Spleen (tissue), 11 donors: ENCODE measurements around the gene PGS1. TPM values are rescaled to one million over a fixed set of nuclear protein-coding genes. Genes with fewer than 3 reads are reported as not detected.

Source experiments
- DNase-seq: peaks from one replicate; pipeline ENCODE4 v3.0.0-alpha.2; 2020
- H3K27ac ChIP-seq, 8 donors: fragments of 200-600 bp; sonication (generic) in 7 of 8; 1 replicate in 4 of 8; 2 replicates in 4 of 8; pipeline versions ENCODE4 v1.5.0 to v1.8.0; 2016 to 2021; ENCODE audit warnings: inconsistent platforms in 4 of 8, mild to moderate bottlenecking in 4 of 8, moderate library complexity in 1 of 8
- H3K27me3 ChIP-seq, 7 donors: fragments of 200-600 bp; sonication (generic) in 6 of 7; replicated peaks in 1 of 7; 1 replicate in 4 of 7; 2 replicates in 3 of 7; pipeline versions ENCODE4 v1.5.0 to v1.8.0; 2016 to 2021; ENCODE audit warnings: inconsistent platforms in 3 of 7, mild to moderate bottlenecking in 1 of 7
- H3K36me3 ChIP-seq, 6 donors: fragments of 200-600 bp; sonication (generic) in 5 of 6; 1 replicate in 4 of 6; 2 replicates in 2 of 6; pipeline versions ENCODE4 v1.5.0 to v1.8.0; 2016 to 2021; ENCODE audit warnings: inconsistent platforms in 2 of 6
- H3K4me1 ChIP-seq, 6 donors: fragments of 200-600 bp; sonication (generic) in 5 of 6; 1 replicate in 3 of 6; 2 replicates in 3 of 6; pipeline versions ENCODE4 v1.5.0 to v1.8.0; 2016 to 2021; ENCODE audit warnings: inconsistent platforms in 3 of 6
- H3K4me3 ChIP-seq, 8 donors: fragments of 200-600 bp; sonication (generic) in 7 of 8; 1 replicate in 4 of 8; 2 replicates in 4 of 8; pipeline versions ENCODE4 v1.5.0 to v1.8.0; 2016 to 2021; ENCODE audit warnings: inconsistent platforms in 4 of 8, mild to moderate bottlenecking in 4 of 8, moderate library complexity in 2 of 8
- H3K9me3 ChIP-seq, 8 donors: fragments of 200-600 bp; sonication (generic) in 7 of 8; 1 replicate in 4 of 8; 2 replicates in 4 of 8; pipeline versions ENCODE4 v1.5.0 to v1.8.0; 2016 to 2021; ENCODE audit warnings: inconsistent platforms in 4 of 8
- POLR2A ChIP-seq, 3 donors: fragments of 450-650 bp; IDR thresholded peaks; one replicate each; pipeline ENCODE4 v1.5.1; 2017; ENCODE audit warnings: antibody characterized with exemption in 3 of 3, mild to moderate bottlenecking in 1 of 3
- POLR2AphosphoS5 ChIP-seq, 3 donors: sonication (generic); formaldehyde crosslinking; IDR thresholded peaks; one replicate each; pipeline ENCODE4 v1.5.1; 2017; ENCODE audit warnings: antibody characterized with exemption in 3 of 3
- WGBS, 5 donors: extraction: QIAGEN DNeasy Blood & Tissue Kit in 3 of 5; methylation state at CpG; one replicate each; pipeline versions ENCODE4 v1.1.5 to v1.1.7; 2013 to 2018; 5-methylcytosine and 5-hydroxymethylcytosine counted together
- intact Hi-C: fragments of 100-400 bp; cut with DNase I; formaldehyde crosslinking; loops from one replicate; pipeline ENCODE4 v1.15.0; 2023; ENCODE audit warnings: low total_unique reads
- polyA plus RNA-seq, 3 donors: library from polyadenylated mRNA; stranded (reverse); fragments of 200-250 nt; gene quantifications; one replicate each; pipeline ENCODE4 v1.2.1, GENCODE V29; 2013
- total RNA-seq, 7 donors: library from RNA; depleted of rRNA in 3 of 7; stranded (reverse); fragments of >200 nt in 3 of 7; fragmentation: NEBNext Ultra II Directional in 4 of 7; extraction: Animal tissue kit (Norgen Biotek cat#: 25700) in 4 of 7; gene quantifications; one replicate each; pipeline versions ENCODE4 v1.1.0 to v1.2.1, GENCODE V29; 2016 to 2021
- TF ChIP-seq, protein P1 (sequence below), 11 experiments: fragments of 200-600 bp in 7 of 11; fragments of 450-650 bp in 4 of 11; sonication (generic) in 4 of 11; IDR thresholded peaks in 8 of 11; conservative IDR thresholded peaks in 3 of 11; 1 replicate in 7 of 11; 2 replicates in 4 of 11; pipeline versions ENCODE4 v1.4.0 to v1.8.0; 2016 to 2021; ENCODE audit warnings: antibody characterized with exemption in 11 of 11, inconsistent platforms in 4 of 11, mild to moderate bottlenecking in 1 of 11
- donor health status: healthy with polysubstance abuse.
- donor health status: DM: no; HTN: no; CAD: no; lungs with moderate emphysema.
- donor health status: DM: no; HTN: no; CAD: no.
- donor health status: Bipolar disorder and iron deficiency.
- donor health status: healthy.
- donor health status: DM: no; HTN: no; CAD: no.
- donor health status: DM: yes; HTN: yes; CAD: no.

Gene PGS1
- total and polyA plus RNA-seq, 10 donors, result 20.0 to 217 (median 109) TPM

DNA sequence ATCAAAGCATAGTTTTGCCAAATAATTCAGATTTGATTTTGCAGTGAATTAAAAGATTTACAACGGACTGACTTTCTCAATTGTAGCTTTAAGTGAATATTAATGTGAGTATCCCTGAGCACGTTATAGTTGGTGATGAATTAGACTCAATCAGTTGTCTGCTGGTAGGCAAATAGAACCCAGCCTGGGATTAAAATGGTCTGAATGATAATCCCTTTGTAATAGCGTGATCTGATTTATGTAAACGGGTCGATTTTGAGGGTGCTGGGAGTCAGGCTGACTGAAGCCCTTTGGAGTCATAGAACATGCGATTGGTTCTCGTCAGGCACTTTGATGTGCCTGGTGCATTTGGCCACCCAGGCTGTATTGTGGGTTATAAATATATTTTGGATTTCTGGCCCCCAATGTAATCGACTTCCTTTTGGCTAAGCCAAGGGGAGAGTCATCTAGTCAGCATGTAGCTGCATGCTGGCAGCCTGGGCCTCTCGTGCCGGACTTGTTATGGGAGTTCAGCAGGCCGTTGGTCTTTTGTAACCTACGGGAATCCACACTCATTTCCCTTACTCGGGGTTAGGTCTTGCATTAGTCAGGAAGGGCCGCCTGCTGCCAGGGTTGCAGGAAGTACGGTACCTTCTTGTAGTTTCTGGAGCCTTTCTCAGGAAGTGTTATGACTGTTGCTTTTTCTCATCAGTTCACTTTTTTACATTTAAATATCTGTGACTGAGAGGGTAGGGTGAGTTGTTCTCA is 5.4 kb downstream of the PGS1 start:
- peak overlapping the region; percentile 64 to 99 (median 93) for H3K27ac ChIP-seq
- H3K36me3 ChIP-seq, result peaks cover 0 to 29% (median 0%) of the 10 kb centered on the region in 6 donors
- H3K9me3 ChIP-seq, result no peaks in the 10 kb centered on the region
- 19 to 29% (median 24%) methylated on average over 14 to 15 of the region's 15 CpGs for WGBS, 5 donors
- peak overlapping the region in 1 of 8 donors; percentile 47 for H3K4me3 ChIP-seq
- no peaks in the 10 kb centered on the region for H3K27me3 ChIP-seq
- H3K4me1 ChIP-seq, result peaks cover 96 to 100% (median 100%) of the 10 kb centered on the region in 6 donors
- TF ChIP-seq, protein P1, sequence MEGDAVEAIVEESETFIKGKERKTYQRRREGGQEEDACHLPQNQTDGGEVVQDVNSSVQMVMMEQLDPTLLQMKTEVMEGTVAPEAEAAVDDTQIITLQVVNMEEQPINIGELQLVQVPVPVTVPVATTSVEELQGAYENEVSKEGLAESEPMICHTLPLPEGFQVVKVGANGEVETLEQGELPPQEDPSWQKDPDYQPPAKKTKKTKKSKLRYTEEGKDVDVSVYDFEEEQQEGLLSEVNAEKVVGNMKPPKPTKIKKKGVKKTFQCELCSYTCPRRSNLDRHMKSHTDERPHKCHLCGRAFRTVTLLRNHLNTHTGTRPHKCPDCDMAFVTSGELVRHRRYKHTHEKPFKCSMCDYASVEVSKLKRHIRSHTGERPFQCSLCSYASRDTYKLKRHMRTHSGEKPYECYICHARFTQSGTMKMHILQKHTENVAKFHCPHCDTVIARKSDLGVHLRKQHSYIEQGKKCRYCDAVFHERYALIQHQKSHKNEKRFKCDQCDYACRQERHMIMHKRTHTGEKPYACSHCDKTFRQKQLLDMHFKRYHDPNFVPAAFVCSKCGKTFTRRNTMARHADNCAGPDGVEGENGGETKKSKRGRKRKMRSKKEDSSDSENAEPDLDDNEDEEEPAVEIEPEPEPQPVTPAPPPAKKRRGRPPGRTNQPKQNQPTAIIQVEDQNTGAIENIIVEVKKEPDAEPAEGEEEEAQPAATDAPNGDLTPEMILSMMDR (IDR thresholded peaks at IDR 0.05 in 8 of 11, conservative IDR thresholded peaks at IDR 0.05 in 3 of 11), result peak in 1 of 11 experiments; percentile 16
- TF ChIP-seq POLR2AphosphoS5 (IDR thresholded peaks at IDR 0.05), result peak; percentile 26 to 94 (median 76)
- peak in 1 of 3 donors; percentile 72 for TF ChIP-seq POLR2A (IDR thresholded peaks at IDR 0.05)
- peak; percentile 93 for DNase-seq
- intact Hi-C loops, result no loop called here

DNA sequence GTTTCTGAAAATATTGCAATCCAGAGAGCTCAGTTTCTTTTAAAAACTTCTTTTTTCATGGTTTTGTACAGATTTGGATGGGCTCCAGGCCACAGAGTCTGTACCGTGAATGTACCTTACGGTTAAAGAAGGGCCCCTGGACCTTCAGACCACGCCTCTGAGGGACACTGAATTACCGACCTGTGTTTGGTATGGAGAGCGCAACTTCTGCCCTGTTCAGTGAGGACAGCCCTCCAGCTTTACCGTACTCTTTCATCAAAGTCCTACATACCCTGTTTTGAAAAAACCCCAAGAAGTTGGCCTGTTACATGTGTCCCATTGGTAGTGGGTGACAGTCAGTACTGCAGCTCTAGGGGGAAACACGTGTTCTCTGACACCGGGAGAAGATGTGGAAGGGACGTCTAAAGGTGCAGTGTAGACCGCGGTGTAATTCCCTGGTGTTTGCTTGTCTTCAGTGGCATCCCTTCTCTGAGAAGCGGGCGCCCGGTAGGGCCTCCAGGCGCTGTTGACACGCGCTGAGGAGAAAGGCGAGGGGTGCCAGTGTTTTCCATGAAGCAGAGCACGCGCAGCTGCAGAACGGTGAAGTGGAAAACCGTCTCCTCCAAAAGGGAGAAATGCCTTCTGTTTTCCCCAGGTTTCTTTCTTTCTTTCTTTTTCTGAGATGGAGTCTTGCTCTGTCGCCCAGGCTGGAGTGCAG is 6.2 kb downstream of the PGS1 start:
- peak in 1 of 3 donors; percentile 30 for TF ChIP-seq POLR2AphosphoS5 (IDR thresholded peaks at IDR 0.05)
- TF ChIP-seq, protein P1 (IDR thresholded peaks at IDR 0.05 in 8 of 11, conservative IDR thresholded peaks at IDR 0.05 in 3 of 11), result no peak
- TF ChIP-seq POLR2A (IDR thresholded peaks at IDR 0.05), result no peak
- Histone ChIP-seq H3K9me3 (no peaks in the 10 kb centered on the region), H3K4me3 (peak overlapping the region in 1 of 8 donors; percentile 47), H3K36me3 (peaks cover 0 to 29% (median 0%) of the 10 kb centered on the region in 6 donors), H3K27ac (peak overlapping the region; percentile 64 to 99 (median 93)), H3K27me3 (no peaks in the 10 kb centered on the region), H3K4me1 (peaks cover 97 to 100% (median 100%) of the 10 kb centered on the region in 6 donors)
- WGBS, 5 donors, result 54 to 66% (median 57%) methylated on average over 22 to 23 of the region's 23 CpGs
- intact Hi-C loops, result no loop called here
- no peak for DNase-seq

DNA sequence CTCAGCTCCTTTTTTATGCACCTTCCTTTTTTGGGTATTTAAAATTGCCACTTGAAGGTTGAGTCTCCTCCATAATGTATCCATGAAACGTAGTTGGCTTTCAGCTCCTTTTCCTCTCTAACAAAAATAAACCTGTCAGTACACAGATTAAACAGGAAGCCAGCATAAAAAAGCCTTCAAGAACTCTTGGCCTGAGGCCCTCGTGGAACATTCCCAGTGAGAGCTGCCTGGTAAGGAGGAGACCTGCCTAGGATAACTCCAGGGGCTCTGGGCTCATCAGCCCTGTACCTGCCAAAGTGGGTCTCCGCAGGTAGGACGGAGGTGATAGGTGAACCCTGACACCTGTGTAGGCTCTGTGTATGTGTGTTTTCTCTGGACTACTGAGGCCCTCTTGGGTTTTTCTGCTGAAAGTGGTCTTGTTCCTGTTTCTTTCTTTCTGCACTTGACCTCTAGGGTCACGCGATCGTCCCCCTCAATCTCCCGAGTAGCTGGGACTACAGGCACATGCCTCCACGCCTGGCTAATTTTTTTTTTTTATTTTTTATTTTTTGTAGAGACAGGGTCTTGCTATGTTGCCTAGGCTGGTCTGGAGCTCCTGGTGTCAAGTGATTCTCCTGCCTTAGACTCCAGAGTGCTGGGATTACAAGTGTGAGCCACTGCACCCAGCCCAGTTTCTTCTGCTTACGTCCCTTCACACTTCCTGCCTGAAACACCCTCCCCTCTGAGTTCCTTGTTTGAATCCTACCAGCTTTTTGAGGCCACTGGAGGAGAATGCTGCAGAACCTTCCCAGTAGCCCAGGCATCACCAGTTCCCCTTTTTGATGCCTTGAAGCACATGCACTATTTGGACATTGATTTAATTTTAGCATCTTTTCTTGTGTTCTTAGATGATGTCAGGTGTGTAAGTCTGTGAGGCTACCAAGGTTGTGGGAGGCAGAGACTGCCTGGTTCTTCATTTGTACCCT is 9.8 kb downstream of the PGS1 start:
- no peak for DNase-seq
- peaks cover 0 to 40% (median 7%) of the 10 kb centered on the region in 6 donors for H3K36me3 ChIP-seq
- peak overlapping the region; percentile 37 to 99 (median 93) for H3K27ac ChIP-seq
- intact Hi-C loops, result no loop called here
- 19 to 35% (median 29%) methylated on average over 10 of the region's 10 CpGs for WGBS, 5 donors
- H3K27me3 ChIP-seq, result no peaks in the 10 kb centered on the region
- no peaks in the 10 kb centered on the region for H3K9me3 ChIP-seq
- TF ChIP-seq, protein P1 (IDR thresholded peaks at IDR 0.05 in 8 of 11, conservative IDR thresholded peaks at IDR 0.05 in 3 of 11), result peak in 1 of 11 experiments; percentile 14
- TF ChIP-seq POLR2A (IDR thresholded peaks at IDR 0.05) (no peak), POLR2AphosphoS5 (IDR thresholded peaks at IDR 0.05) (peak in 2 of 3 donors; percentile 7 to 71)
- peak overlapping the region in 1 of 8 donors; percentile 48 for H3K4me3 ChIP-seq
- peaks cover 79 to 98% (median 85%) of the 10 kb centered on the region in 6 donors for H3K4me1 ChIP-seq
